Measurements from ENCODE around the gene PER2. TPM values are rescaled to one million over a fixed set of nuclear protein-coding genes. Genes with fewer than 3 reads are reported as not detected.

The PER2 gene
- total RNA-seq, 1 donor from 2014 or later = 11.3 TPM

DNA sequence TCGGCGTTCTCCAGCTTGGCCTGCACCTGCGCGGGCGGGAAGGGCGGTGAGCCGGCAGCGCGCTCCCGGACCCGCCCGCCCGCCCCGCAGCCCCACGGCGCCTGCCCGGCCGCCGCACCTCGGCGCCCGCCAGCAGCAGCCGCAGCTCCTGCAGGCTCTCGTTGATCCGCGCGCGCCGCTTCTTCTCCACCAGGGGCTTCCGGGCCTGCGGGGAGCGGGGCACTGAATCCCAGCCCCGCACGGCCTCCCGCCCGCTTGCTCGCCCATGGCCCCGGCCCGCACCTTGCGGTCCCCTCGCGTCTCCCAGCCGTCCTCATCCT, 48.9 kb downstream of the PER2 start:
- FAIRE-seq (no peak), DNase-seq (ENCODE audit: low read depth) (no peak)
- Histone ChIP-seq H3K4me3 (ENCODE audit: low read depth, low read length) (peak overlapping the region; percentile 59), H3K27me3 (ENCODE audit: control insufficient read depth, insufficient read depth, low read length) (peaks cover 8% of the 10 kb centered on the region), H3K36me3 (ENCODE audit: control insufficient read depth, insufficient read depth, low read length) (no peaks in the 10 kb centered on the region)
- no peak for TF ChIP-seq CTCF (IDR thresholded peaks at IDR 0.05; ENCODE audit: insufficient read depth, low read length, severe bottlenecking)

- no peak for DNase-seq (ENCODE audit: low read depth)
- FAIRE-seq = no peak
- Histone ChIP-seq H3K27me3 (ENCODE audit: control insufficient read depth, insufficient read depth, low read length) (peaks cover 8% of the 10 kb centered on the region), H3K4me3 (ENCODE audit: low read depth, low read length) (peak overlapping the region; percentile 59), H3K36me3 (ENCODE audit: control insufficient read depth, insufficient read depth, low read length) (no peaks in the 10 kb centered on the region)
- TF ChIP-seq CTCF (IDR thresholded peaks at IDR 0.05; ENCODE audit: insufficient read depth, low read length, severe bottlenecking) = no peak
Measured at GRCh38 chr2:238238766-238239542, 49.5 kb downstream of the PER2 start.

GRCh38 chr2:238238311-238238765, 50.1 kb downstream of the PER2 start:
- Histone ChIP-seq H3K36me3 (ENCODE audit: control insufficient read depth, insufficient read depth, low read length) (no peaks in the 10 kb centered on the region), H3K4me3 (ENCODE audit: low read depth, low read length) (no peak overlapping the region), H3K27me3 (ENCODE audit: control insufficient read depth, insufficient read depth, low read length) (peaks cover 8% of the 10 kb centered on the region)
- FAIRE-seq (no peak), DNase-seq (ENCODE audit: low read depth) (no peak)
- no peak for TF ChIP-seq CTCF (IDR thresholded peaks at IDR 0.05; ENCODE audit: insufficient read depth, low read length, severe bottlenecking)

GRCh38 chr2:238237431-238238135, 50.8 kb downstream of the PER2 start:
- Histone ChIP-seq H3K4me3 (ENCODE audit: low read depth, low read length) (no peak overlapping the region), H3K27me3 (ENCODE audit: control insufficient read depth, insufficient read depth, low read length) (peaks cover 8% of the 10 kb centered on the region), H3K36me3 (ENCODE audit: control insufficient read depth, insufficient read depth, low read length) (no peaks in the 10 kb centered on the region)
- TF ChIP-seq CTCF (IDR thresholded peaks at IDR 0.05; ENCODE audit: insufficient read depth, low read length, severe bottlenecking) = no peak
- no peak for FAIRE-seq
- DNase-seq (ENCODE audit: low read depth) = no peak

GRCh38 chr2:238236571-238236970, 51.8 kb downstream of the PER2 start:
- H3K36me3 ChIP-seq (ENCODE audit: control insufficient read depth, insufficient read depth, low read length) = no peaks in the 10 kb centered on the region
- FAIRE-seq (no peak), DNase-seq (ENCODE audit: low read depth) (no peak)
- H3K27me3 ChIP-seq (ENCODE audit: control insufficient read depth, insufficient read depth, low read length) = peaks cover 8% of the 10 kb centered on the region
- H3K4me3 ChIP-seq (ENCODE audit: low read depth, low read length) = no peak overlapping the region
- TF ChIP-seq CTCF (IDR thresholded peaks at IDR 0.05; ENCODE audit: insufficient read depth, low read length, severe bottlenecking) = no peak

All from bronchial epithelial cell (primary cell).